HG03432 (cell line): ENCODE results near the gene LEKR1.

Experiments used
- ATAC-seq: cut with Tn5 transposase; IDR thresholded peaks from one replicate; pipeline ENCODE4 v1.9.1; 2021; ENCODE audit warnings: mild to moderate bottlenecking, moderate library complexity; ENCODE audit not compliant: unreplicated experiment

The LEKR1 gene

DNA sequence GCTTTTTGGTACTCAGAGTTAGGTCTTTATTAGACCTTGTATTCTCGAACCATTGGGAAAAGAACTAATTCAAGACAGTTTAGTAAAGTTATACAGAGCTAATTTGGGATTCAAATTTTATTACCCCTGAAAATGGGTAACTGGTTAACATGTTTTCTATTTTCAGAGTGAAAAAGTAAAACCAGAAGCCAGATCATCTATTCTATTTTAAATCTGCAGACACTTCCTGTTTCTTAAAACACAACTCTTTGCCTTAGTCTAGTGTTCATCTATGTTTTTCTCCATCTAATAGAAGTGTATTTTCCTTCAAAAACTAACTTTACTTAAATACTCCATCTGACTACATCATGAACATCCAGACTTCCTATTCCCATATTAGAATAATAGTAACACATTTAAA lies 220.4 kb downstream of the LEKR1 start:
- no peak for ATAC-seq

DNA sequence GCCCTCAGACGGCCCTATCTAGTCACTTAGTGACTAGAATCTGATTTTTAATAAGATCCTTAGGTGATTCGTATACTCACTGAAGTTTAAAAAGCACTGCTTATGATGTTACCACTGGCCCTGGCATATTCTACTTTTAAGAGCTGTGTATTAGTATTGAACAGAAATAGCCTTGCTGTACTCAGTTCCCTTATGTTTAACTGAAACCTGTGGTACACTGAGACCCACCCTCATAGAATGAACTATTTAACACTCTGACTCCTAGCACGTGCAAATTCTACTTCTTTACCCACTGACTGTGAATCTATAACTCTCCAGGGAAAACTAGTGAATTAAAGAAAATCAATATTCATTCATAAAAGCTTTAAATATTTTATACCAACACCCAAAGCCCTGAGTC lies 224.9 kb downstream of the LEKR1 start:
- ATAC-seq: peak; percentile 64

DNA sequence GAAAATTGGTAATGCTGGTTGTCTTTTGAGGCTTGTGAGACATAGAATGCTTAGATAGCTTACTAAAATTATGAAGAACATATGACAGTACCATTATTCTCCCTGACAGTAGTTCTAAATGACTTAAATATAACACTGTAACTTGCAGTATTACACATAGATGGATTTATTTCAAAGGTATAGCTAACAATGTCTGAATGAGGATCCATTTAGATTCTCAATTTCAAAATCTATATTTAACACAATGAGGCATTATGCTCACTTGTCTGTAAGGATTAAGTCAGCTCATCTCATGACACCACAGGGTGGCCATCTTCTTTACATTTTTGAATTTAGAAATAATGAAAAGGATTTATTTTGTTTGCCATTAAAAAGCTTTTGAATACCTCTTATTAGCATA lies 225.4 kb downstream of the LEKR1 start:
- no peak for ATAC-seq

DNA sequence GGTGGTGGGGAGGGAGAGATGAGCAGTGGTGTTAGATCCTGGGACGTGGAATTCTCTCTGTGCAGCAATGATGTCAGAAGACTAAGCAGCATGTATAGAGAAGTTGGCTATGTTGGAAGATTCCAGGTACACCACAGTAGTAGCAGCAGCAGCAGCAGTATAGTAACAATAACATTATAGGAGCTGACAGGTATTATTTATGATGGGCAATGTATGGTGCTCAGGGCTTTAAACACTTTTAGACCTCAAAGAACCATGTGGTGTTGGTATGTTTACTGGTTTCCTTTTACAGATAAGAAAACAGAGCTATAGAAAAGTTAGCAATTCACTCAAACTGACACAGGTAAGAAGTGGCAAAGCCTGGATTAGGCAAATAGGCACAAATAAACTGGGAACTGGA lies 229.9 kb downstream of the LEKR1 start:
- no peak for ATAC-seq

DNA sequence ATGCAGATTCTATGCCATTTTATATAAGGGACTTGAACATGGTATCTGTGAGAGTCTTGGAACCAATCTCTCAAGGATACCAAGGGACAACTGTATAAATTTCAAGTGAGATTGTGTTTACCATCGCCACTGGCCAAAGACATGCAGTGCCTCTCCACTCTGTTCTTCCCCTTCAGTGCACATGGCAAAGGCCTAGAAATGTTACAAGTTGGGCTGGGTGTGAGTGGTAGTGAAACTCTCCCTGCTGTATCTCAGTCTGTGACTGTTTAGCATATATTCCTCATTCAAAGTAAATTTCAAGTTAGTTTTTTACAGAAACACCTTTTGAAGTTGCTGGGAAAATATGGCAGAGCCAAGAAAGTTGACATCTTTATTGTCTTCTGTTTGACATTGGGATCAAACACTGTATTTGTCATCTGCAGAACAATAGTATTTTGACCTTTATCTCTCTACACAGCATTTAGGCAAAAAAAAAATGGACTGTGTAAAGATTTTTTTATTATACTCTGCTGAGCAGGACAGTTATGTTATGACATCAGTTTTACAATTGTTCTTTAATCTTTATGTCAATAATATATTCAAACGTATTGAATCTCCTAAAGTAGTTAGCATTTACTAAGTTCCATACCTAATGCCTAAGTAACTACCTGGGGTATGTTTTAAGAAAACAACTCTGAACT lies 232.4 kb downstream of the LEKR1 start:
- ATAC-seq: no peak

DNA sequence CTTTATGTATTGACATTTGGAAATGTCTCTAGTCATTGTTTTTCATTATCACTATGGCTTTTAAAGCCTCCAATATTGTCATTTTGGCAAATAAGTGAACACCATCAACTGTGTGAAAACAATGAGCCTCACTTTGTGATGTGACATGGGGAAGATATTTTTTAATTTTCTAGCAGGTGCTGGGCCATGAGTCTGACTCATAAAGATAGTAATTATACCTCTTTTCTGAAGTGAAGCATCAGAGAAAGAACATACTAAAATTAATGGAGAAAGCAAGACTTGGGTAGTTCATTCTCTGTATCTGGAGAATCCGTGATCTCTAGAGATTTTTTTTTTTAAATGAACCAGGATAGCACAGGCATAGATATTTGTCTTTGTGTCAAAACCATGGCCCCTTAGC lies 233.0 kb downstream of the LEKR1 start:
- peak; percentile 65 for ATAC-seq

DNA sequence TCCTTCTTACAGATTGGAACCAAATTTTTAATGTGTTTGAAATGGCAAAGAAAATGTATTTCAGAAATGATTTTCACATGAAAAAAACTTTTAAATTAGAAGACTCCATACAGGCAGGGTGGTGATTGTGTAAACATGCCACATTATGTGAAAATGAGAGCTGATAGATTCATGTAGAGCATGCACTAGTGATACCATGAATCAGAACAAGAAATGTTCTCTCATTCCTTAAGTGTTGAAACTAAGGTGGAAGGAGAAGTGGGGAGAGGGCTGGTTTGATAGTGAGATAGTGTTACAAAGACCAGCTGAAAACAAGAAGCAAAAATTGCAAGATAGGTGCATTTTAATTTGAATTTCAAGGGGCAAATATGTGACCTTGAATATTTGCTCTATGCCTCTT lies 233.5 kb downstream of the LEKR1 start:
- peak; percentile 75 for ATAC-seq

DNA sequence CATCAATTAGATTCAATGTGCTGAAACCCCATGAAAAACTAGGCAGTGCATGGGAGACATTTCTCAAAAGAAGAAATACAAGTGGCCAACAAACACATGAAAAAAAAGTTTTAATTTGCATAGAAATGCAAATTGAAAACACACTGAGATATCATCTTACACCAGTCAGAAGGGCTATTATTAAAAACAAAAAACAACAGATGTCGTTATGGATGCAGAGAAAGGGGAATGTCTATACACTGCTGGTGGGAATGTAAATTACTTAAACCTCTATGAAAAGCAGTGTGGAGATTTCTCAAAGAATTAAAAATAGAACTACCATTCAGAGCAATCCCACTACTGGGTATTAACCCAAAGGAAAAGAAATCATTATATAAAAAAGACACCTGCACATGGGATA lies 235.1 kb downstream of the LEKR1 start:
- no peak for ATAC-seq

DNA sequence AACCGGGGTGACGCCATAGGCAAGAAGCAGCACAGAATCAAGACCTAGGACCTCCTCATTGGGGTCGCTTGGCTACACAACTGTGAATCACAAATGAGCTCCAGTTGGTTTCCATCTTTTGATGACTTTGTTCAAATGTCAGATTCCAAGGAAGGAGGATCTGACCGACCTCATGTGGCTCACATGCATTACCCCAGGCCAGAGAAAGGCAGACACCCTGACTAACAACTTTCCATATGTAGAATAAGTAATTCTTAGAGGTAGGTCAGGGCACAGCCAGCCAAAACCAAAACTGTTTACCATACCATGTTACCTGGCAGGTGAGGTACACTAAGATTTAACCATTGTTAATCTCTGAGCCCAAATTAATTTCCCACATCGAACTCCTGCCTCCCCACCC lies 237.3 kb downstream of the LEKR1 start:
- no peak for ATAC-seq

DNA sequence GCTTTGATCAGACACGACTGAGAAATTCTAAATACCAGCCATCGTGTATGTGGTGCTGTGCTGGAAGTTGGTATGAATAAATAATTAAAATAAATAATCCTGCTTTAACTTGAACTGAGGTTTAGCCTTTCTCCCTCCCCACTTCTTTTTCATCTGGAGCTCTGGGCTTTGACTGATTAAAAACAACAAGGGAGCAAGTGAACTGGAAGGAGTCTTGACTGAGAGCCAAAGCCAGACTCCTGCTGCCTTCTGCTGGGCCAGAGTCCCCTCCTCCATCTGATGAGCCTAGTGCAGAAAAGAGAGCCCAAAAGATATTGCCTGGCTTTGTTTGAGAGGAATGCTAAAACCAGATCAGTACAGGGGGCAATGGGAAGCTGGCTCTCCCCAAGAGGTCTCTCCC lies 237.8 kb downstream of the LEKR1 start:
- peak; percentile 12 for ATAC-seq

DNA sequence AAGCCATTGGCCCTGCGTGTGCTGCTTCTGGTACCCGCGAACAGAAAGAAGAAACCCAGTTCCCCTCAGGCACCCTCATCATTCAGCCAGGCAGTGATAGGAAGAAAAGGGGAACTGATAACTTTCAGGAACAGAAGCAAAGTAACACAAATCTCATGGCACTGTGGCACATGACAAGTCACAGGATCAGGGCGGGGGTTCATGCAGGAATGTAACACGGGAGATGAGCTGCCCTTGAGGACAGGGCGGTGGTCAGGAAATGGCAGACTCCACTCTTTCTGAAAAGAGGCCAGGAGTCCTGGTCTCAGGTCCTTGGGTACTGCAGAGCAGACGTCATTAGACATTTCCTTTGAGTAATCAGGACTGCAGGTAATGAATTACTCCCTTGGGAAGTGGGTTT lies 238.2 kb downstream of the LEKR1 start:
- peak; percentile 81 for ATAC-seq

DNA sequence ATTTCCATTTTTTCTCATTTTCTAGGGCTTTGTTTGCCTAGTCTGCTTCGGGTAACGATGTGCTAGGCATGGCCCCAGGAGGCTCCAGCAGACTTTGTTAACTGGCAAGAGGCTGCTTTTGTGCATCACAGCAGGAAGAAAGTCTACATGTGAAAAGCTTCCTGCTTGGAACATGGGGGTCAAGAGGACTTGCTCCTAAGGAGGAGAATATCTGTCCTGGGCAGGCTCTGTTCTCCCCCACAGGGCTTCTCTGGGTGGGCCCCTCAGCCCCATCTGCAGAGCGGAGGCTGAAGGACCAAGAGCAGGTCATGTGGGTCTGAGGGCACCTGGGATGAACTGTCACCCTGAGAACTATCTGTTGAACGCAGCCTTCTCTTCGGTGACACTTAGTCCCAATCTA lies 239.0 kb downstream of the LEKR1 start:
- no peak for ATAC-seq

DNA sequence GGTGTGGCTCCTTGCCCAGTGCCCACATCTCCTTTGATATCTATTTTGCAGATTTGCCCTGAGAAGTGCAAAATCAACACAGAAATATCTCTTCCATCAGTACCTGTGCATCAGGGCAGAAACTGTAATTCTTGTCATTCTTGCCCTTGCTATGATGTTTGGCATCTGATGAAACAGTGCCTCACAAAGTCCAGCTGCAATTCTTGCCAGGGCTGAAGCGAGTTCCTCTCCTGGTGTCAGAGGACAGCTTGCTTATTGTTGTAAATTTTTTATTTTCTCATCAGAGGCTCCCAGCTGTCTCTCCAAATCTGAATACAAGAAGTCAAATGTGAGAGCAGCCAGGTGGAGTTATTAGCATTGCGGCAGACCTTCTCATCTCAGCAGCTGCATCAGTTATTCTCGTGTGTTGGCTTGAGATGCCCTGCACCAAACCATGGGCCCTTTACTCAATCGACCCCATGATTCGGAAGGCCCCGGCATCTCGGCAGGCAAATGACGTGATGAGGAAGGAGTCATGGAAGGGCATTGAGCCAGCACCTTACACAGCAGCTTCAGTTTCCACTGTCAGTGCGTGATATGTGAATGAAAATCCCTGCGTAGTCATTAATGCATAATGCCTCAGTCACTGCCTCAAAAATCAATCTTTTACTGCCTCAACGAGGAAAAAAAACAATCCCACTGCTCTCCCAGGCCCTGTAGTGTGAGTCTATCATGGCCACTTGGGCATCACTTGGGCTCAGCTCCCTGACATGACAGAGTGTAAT lies 240.4 kb downstream of the LEKR1 start:
- ATAC-seq: no peak

DNA sequence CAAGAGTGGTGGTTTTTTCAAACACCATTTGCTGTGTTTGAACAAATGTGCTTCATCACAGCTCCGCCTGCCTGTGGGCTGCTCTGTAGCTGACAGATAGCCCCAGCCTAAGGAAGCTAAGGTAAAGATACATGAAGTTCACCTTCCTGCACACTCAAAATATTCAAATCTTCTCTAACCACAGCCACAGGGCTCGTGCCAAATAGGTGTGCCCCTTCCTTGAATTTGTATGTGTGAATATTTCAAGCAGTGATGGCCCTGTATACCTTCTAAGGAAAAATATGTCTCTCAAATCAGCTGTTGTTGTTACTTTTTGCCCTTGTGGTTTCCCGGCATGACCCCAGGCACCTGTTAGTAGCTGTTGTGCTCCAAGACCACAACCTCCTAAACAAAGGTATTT lies 241.0 kb downstream of the LEKR1 start:
- peak; percentile 34 for ATAC-seq

DNA sequence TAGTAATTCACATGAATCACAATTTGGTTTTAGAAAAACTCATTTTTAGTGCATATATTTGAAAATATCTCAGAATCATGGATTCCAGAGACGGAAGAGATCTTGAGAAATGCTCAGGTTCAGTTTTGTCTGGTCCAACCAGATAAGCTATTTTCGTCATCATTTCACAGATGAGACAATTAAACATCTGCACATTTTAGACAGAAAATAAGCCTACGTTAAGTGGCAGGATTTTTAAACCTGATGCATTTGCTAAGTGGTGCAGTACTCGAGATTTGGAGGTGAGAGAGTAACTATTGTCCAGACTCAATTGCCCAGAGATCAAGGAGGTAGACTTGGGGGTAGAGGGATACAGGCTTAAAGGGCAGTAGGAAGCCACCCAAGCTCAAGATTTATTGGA lies 243.3 kb downstream of the LEKR1 start:
- no peak for ATAC-seq

DNA sequence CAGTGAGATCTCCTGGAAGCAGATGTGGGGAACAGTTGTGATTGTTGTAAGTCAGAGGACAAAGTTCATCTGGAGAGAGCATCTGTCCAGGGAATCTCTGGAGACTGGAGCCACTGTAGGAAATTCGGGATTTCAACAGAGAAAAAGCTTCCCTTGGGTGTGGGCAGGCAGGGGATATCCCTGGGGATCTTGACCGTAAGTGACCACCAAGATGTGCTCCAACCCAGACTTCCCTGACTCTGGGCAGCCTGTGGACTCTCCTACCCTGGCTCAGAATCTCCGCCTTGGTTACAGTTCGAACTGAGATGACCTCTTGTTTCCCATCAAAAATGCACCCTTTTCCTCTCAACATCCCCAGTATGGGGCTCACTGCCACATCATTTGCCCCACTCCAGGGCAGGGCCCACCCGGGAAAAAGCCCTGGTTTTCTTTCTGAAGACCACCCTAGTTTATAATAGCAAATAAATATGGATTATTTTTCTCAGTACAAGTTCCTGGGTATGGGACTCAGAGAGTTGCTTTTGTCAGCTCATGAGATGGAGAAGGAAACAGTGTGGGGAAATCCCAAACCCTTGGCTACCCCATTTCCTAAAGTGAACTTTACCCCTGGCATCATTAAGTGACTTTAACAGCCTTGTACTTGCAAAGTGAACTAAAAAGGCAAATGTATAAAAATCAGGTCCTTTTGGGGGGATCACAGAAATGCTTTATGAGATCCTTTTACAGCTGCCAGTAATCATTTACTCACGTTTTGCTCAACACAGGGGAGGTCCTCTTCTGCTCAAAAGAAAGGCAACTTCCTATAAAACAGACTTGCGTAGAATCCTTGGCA lies 243.9 kb downstream of the LEKR1 start:
- ATAC-seq: no peak

DNA sequence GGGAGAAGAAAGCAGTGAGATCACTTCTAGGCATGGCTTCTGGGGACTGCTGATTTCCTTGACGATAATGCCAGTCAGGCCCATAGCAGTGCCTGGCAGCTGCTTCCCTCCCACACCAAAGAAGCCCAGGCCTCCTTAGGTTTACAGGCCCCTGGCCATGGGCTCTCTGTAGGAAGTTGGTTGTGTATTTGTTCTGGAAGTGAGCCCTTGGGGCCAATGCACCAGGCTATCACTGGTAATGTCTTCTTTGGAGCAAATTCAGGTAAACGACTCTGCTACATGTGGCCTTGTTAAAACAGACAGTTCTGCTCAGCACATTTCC lies 244.5 kb downstream of the LEKR1 start:
- no peak for ATAC-seq

DNA sequence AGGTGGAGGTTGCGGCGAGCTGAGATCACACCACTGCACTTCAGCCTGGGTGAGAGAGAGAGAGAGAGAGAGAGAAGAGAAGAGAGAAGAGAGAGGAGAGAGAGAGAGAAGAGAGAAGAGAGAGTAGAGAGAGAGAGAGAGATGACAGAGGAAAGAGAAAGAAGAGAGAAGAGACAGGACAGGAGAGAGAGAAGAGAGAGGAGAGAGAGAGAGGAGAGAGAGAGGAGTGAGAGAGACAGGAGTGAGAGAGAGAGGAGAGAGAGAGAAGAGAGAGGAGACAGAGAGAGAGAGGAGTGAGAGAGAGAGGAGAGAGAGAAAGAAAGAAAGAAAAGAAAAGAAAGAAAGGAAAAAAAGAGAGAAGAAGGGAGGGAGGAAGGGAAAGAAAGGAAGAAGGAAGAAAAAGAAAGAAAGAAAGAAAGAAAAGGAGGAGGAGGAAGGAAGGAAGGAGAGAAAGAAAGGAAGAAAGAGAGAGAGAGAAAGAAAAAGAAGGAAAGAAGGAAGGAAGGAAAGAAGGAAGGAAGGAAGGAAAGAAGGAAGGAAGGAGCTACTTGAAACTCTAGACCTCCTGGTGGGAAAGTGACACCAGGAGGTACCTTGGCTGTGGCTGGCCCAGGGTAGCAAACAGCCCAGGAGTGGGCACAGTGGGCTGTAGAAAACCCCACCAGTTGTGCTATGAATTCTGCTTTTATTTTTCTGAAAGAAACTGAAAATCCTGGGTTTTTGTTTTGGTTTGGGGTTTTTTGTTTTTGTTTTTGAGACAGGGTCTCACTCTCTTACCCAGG lies 245.8 kb downstream of the LEKR1 start:
- no peak for ATAC-seq

DNA sequence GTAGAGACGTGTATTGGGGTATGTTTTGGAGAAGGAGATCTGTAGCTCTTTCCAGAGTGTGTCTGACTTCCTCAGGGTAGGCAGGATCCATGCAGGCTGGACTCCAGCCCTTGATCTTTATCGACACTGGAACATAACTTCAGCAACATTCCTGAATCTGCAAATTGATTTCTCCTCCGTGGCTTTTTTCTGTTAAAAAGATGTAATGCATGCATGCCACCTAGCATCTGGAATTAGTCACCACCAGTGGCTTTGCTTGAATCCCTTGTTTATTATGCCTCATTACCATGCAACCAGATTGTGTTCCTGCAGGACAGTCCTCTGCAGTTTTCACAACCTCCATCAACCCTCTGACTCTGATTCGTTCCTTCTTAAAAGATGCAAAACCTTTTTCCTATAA lies 247.7 kb downstream of the LEKR1 start:
- no peak for ATAC-seq

DNA sequence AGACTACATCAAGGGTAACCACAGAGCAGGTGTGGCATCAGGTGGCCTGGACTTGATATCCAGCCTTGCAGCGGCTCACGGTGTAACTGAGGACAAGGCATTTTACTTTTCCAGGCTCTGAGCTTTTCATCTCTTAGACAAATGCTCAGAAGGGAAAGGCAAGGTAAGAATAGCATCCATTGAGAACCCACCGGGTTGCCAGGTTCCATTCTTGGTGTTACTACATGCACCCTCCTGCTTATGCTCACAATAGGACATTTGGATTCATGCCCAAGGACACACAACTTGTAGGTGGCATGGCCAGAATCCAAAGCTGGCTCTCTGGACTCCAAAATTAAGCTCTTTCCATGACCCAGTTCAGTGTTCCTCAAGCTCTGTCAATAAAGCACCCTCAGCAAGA lies 248.3 kb downstream of the LEKR1 start:
- ATAC-seq: no peak

DNA sequence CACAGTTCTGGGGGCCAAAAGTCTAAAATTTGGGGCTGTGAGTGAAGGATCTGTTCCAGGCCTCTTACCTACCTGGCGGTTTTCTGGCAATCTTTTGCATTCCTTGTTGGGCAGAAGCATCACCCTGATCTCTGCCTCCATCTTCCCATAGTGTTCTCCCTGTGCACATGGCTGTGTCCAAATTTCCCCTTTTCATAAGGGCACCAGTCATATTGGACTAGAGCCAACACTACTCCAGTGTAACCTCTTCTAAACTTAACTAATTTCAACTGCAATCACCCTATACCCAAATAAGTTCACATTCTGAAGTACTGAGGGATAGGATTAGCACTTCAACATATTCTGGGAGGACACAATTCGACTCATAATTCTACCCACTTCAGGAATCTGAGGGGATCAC lies 248.8 kb downstream of the LEKR1 start:
- ATAC-seq: no peak
